HG03066 (cell line): ENCODE results near the gene ARFGAP1.

Experiments
- ATAC-seq: cut with Tn5 transposase; IDR thresholded peaks from one replicate; pipeline ENCODE4 v1.9.1; 2021; ENCODE audit warnings: low read depth; ENCODE audit not compliant: unreplicated experiment

ARFGAP1 gene

GRCh38 chr20:63258781-63259180 lies 13.8 kb upstream of the ARFGAP1 start:
- ATAC-seq, result no peak

- ATAC-seq, result no peak
Observed at GRCh38 chr20:63259734-63260460, 12.7 kb upstream of the ARFGAP1 start.

DNA sequence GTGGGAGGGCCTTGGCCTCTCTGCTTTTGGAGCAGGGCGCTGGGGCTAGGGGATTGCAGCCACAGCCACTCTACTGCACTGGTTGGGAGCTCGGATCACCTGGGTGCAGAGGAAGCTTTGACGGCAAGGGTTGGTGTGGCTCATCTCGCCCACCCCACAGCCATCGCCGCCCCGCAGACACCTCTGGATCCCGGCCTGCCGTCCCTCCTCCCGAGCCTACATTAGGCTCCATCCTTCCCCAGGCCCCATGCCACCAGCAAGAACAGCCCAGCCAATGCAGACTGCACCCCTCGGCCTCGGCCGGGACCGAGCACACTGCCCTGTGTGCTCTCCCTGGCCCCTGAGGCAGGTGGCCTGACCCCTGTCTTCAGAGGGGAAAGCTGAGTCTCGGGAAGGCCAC lies 12.1 kb upstream of the ARFGAP1 start:
- no peak for ATAC-seq

DNA sequence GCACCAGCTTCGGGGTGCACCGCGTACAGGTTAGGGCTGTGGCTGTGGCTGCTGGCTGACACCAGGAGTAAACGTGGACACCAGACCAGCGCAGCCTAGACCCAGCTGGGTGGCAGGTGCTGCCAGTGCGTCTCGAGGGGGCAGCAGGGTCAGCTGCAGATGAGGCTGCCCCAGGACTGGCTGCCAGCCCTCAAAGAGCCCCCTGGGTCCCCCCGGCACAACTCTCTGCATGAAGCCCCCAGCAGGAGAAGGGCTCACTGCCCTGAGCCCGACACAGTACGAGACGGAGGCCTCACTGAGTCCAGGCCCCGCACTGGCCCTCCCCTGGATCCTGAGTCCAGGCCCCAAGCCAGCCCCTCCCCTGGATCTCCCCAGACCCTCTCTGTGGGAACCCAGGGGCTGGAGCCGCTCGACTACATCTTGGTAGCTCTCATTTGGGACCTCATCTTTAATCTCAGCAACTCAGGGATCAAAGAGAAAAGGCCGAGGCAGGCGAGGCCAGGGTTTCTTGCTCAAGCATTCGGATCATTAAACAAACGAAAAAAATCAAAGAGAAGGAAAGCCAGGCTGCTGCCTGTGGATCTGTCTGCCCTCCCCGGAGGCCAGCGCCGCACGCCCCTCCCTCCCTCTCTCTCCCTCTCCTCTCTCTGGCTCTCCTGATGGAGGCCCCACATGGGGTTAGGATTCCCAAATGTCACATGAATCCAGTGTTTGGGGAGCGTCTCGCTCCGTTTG lies 11.4 kb upstream of the ARFGAP1 start:
- no peak for ATAC-seq

GRCh38 chr20:63261795-63262528 lies 10.7 kb upstream of the ARFGAP1 start:
- ATAC-seq, result no peak

DNA sequence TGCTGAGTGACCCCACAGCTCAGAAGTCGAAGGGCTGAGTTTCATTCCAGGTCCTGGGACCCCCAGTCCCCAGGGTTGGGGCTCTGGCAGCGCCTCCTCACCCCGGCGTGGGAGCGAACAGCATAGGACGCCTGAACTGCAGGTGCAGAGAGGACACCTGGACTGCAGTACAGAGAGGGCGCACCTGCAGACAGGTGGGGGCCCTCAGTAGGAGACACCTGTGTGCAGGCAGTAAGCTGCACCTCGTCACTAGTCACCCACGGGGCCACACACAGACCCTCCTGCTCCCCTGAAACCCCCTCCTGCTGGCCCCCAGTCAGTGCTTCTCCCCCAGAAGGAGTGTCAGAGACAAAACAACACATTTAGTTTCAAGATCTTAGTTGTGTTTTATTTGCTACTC lies 9.8 kb upstream of the ARFGAP1 start:
- no peak for ATAC-seq

DNA sequence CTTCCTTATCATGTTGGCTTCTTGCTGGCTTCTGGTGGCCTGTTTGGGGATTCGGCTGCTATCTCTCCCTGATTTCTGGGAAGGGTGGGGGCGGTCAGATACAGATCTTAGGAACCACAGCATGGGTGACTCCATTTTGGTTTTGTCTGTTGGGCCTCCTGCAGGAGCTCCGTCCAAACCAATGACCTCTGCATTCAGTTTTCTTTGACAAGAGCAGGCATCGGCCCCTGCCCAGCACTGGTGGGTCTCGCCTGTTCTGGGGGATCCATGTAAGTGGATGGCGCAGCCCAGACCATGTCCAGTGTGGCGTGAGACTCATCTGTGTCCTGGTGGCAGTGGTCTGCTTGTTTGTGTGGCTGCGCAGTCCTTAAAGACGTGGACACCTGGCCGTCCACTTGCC lies 8.6 kb upstream of the ARFGAP1 start:
- ATAC-seq, result no peak

- ATAC-seq, result no peak
Observed at GRCh38 chr20:63264519-63264918, 8.1 kb upstream of the ARFGAP1 start.

DNA sequence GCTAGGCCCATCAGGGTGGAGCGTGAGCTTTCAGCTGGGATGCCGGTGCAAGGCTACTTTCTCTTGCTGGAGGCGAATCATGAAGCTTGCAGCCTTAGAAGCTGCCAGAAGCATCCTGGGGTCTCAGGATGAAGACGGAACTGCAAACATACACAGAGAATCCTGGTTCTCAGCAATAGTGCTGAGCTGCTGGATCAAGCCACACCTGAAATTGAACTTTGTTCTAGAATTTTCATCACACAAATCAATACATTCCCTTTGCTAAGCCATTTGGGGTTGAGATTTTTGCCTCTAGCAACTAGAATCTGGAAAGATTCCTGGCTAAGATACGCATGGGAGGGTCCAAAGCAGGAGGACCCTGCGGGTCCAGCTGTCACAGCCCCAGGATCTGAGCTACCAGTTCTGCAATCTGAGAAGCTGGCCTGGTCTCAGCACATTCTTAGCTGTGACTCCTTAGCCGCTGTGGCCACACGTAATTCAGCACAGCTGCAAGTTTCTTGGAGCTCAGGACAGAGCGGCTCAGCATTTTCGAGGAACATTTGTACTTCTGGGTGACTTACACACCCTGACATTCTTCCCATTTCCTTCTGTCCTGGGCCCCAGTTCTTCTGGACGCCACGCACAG lies 6.6 kb upstream of the ARFGAP1 start:
- no peak for ATAC-seq

GRCh38 chr20:63267691-63268090 lies 4.9 kb upstream of the ARFGAP1 start:
- ATAC-seq, result no peak

- ATAC-seq, result no peak
Observed at GRCh38 chr20:63268256-63268655, 4.4 kb upstream of the ARFGAP1 start.

DNA sequence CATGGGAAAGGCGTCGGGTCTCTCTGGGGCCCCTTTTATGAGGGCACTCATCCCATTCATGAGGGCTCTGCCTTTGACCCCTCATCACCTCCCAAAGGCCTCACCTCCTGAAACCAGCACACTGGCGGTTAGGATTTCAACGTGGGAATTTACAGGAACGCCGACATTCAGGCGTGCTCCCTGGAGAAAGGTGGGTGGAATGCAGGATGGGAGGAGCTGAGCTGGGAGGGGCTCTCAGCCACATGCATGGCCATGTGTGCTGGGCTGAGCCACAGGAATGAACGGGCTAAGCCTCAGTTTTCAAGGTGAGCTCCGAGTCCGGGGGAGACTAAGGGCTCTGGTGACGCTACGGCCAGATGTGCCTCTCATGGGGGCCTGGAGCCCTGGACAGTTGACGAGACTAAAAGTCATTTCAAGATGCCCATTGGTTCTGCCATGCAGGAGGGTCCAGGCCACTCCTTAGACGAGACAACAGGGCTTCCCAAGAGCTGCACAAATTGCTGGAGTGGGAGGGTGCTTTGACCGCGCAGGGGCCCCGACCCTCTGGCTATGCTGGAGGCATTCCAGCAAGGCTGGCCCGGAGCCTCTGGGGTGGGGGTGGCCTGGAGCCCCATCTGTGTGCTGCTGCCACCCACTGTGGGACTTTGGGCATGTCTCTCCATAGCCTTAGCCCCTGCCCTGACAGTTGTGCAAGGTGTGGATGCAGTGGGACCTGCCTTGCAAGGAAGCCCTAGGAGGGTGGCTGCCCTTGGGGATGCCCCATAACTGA lies 3.8 kb upstream of the ARFGAP1 start:
- no peak for ATAC-seq

GRCh38 chr20:63269724-63270123 lies 2.9 kb upstream of the ARFGAP1 start:
- ATAC-seq, result no peak

GRCh38 chr20:63270606-63271325 lies 1.8 kb upstream of the ARFGAP1 start:
- no peak for ATAC-seq

GRCh38 chr20:63273059-63273579 lies 506 bp downstream of the ARFGAP1 start:
- ATAC-seq, result no peak

DNA sequence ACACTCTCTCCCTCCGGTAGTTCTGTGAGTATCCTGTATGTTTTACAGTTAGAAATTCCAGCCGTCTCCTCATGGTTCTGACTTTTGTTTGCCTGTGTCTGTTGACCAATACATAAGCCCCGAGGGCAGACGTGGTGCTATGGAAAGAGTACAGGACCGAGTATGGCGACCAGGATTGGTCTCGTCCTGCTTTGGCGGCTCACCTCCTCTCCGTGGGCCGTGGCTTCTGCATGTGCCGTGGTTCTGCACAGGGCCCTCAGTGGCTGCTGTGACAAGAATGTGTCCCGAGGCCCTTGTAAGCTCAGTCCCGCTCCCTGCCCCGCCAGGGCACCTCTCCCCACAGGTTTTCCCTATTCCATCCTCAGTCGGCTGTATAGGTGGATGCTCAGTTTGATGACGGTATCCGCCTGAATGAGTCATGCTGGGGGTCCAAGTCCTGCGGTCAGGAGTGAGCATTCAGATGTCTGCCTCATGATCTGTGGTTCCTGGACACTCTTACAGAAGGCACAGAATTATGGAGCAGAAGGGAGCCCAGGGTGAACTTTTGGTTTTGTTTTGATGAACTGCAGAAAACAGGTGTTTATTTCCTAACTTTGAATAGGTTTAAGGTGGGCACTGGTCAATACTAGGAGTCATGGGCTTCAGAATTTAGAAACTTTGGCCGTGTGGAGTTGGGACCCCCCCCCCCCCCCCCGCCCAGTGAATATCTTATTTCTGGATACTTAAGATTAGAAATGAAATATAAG lies 1.2 kb downstream of the ARFGAP1 start:
- ATAC-seq, result no peak

DNA sequence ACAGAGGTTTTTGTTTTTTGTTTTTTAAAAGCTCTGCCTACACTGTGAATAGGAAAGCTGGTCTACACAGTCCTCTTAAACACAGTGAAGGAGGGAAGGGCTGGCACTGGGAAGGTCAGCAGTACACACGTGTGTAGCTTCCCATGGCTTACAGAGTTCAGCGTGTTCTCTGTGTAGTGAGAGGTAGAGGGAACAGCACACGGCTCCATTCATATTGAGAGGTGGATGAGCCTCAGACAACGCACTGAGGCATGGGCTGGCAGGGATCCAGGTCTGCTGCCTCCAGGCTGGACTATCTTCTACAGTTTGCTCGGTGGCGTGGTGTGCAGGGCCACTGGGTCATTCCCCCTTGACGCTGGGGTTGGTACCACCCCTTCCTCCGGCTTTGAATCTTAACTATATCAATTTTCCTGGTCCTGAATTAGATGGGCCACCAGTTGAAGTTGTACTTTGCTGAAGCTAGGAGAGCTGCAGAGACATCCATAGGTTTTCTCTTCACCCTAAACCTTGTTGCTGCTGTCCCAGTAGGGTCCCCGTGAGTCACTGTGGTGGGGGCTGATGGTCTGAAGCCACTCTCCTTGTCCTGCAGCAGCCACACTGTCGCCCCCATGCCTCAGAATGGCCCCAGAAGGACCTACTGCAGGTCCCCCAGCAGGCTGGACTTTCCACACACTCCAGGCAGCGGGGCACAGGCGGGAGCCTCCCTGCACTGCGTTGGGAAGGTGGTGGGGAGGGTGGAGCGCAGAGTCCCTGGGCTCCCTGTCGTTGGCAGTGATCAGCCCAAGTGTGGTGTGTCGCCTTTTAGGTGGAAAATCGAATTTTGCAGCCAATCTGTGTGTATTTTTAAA lies 2.0 kb downstream of the ARFGAP1 start:
- no peak for ATAC-seq

GRCh38 chr20:63275825-63276224 lies 3.2 kb downstream of the ARFGAP1 start:
- no peak for ATAC-seq
